Right lobe of liver (tissue), 6 donors: ENCODE measurements around the gene CERT1. TPM values are rescaled to one million over a fixed set of nuclear protein-coding genes. Genes with fewer than 3 reads are reported as not detected.

Source experiments
- ATAC-seq, 4 donors: fragments of 200-7000 bp; cut with Tn5 transposase; one replicate each; pipeline ENCODE4 v1.9.1; 2020; ENCODE audit warnings: mild to moderate bottlenecking in 4 of 4, moderate library complexity in 4 of 4
- DNase-seq, 3 donors: peaks; one replicate each; pipeline ENCODE4 v3.0.0-alpha.2; 2020
- H3K27ac ChIP-seq, 3 donors: fragments of 200-600 bp; one replicate each; pipeline ENCODE4 v1.8.0; 2022
- H3K27me3 ChIP-seq, 2 donors: fragments of 200-600 bp; one replicate each; pipeline ENCODE4 v1.8.0; 2022
- H3K36me3 ChIP-seq, 4 donors: fragments of 200-600 bp; sonication (generic) in 1 of 4; one replicate each; pipeline versions ENCODE4 v1.5.1 to v1.8.0; 2017 to 2022; ENCODE audit warnings: control low read depth in 1 of 4
- H3K4me1 ChIP-seq, 4 donors: fragments of 200-600 bp; sonication (generic) in 1 of 4; one replicate each; pipeline versions ENCODE4 v1.5.1 to v1.8.0; 2017 to 2022; ENCODE audit warnings: control low read depth in 1 of 4
- H3K4me3 ChIP-seq, 3 donors: fragments of 200-600 bp; one replicate each; pipeline ENCODE4 v1.8.0; 2022
- H3K9me3 ChIP-seq, 4 donors: fragments of 200-600 bp; sonication (generic) in 1 of 4; one replicate each; pipeline versions ENCODE4 v1.5.1 to v1.8.0; 2017 to 2022; ENCODE audit warnings: control low read depth in 1 of 4
- POLR2A ChIP-seq: fragments of 450-650 bp; IDR thresholded peaks from one replicate; pipeline ENCODE4 v1.6.1; 2017; ENCODE audit warnings: antibody characterized with exemption, mild to moderate bottlenecking
- WGBS: methylation state at CpG from one replicate; pipeline ENCODE4 v1.1.6; 2018; ENCODE audit warnings: low coverage, low lambda C conversion rate; ENCODE audit not compliant: insufficient coverage; ENCODE audit errors: missing lambda C conversion rate; 5-methylcytosine and 5-hydroxymethylcytosine counted together
- intact Hi-C, 2 donors: fragments of 100-400 bp; cut with DNase I; formaldehyde crosslinking; loops; one replicate each; pipeline versions ENCODE4 v1.11.2 to v1.14.1; 2022
- total RNA-seq, 6 experiments: library from RNA; depleted of rRNA in 2 of 6; stranded (reverse); fragments of >200 nt in 2 of 6; fragmentation: NEBNext Ultra II Directional in 3 of 6; extraction: Animal tissue kit (Norgen Biotek cat#: 25700) in 3 of 6; gene quantifications; one replicate each; pipeline versions ENCODE4 v1.1.0 to v1.2.4, GENCODE V29; 2016 to 2023
- TF ChIP-seq, protein P1 (sequence below), 4 donors: fragments of 200-600 bp in 3 of 4; fragments of 450-650 bp in 1 of 4; IDR thresholded peaks; one replicate each; pipeline versions ENCODE4 v1.5.1 to v1.8.0; 2016 to 2022; ENCODE audit warnings: antibody characterized with exemption in 4 of 4, mild to moderate bottlenecking in 2 of 4
- donor health status: DM: no; HTN: yes; CAD: no.
- donor health status: DM: no; HTN: no; CAD: no.
- donor health status: DM: no; HTN: no; CAD: no.
- donor health status: DM: no; HTN: yes; CAD: no.
- donor health status: DM: no; HTN: yes; CAD: no.

The CERT1 gene
- total RNA-seq, 6 experiments from 2014 or later: 14.6 to 25.5 (median 19.7) TPM

DNA sequence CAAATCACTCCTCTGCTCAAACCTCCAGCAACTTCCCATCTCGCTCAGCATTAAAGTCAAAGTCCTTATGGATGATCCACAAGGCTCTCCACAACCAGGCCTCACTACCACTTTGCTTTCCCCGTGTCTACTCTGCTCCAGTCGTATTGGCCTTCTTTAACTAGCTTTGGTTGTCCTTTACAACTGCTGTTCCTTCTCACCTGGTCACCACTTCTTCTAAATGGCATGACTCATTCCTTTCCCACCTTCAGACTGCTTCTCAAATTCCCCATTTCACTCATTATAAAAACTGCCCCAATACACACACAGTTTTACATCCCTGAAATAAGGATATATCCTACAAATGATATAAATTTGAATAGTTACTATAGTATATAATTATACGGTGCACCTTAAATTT lies 30.4 kb downstream of the CERT1 start:
- intact Hi-C loops: no loop called here

DNA sequence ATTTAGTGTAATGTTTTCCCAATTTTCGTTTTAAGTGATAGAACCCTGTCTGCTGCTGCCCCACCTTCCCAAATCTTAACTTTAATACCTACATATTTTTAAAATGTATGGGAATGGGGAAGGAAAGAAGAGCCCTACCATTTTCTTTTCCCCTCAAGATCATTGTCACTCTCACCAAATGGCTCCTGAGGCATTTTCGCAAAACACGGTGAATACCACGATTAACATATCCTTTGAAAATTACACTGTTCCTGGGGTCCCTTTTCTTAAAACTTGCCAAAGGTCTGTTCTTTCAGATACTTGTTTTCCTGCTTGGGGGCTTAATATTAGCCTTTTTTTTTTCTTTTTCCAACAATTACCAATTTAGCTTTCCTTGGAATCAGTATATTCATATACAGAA lies 36.1 kb downstream of the CERT1 start:
- WGBS: 85% methylated on average over 4 of the region's 4 CpGs
- no peak overlapping the region for H3K27ac ChIP-seq
- H3K4me3 ChIP-seq: no peak overlapping the region
- ATAC-seq (no peak), DNase-seq (no peak)
- no peak for TF ChIP-seq POLR2A
- TF ChIP-seq, protein P1, sequence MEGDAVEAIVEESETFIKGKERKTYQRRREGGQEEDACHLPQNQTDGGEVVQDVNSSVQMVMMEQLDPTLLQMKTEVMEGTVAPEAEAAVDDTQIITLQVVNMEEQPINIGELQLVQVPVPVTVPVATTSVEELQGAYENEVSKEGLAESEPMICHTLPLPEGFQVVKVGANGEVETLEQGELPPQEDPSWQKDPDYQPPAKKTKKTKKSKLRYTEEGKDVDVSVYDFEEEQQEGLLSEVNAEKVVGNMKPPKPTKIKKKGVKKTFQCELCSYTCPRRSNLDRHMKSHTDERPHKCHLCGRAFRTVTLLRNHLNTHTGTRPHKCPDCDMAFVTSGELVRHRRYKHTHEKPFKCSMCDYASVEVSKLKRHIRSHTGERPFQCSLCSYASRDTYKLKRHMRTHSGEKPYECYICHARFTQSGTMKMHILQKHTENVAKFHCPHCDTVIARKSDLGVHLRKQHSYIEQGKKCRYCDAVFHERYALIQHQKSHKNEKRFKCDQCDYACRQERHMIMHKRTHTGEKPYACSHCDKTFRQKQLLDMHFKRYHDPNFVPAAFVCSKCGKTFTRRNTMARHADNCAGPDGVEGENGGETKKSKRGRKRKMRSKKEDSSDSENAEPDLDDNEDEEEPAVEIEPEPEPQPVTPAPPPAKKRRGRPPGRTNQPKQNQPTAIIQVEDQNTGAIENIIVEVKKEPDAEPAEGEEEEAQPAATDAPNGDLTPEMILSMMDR (IDR thresholded peaks at IDR 0.05): no peak
- intact Hi-C loops: no loop called here
- H3K36me3 ChIP-seq: no peaks in the 10 kb centered on the region
- H3K4me1 ChIP-seq: peaks cover 0 to 7% (median 3%) of the 10 kb centered on the region in 4 donors
- H3K27me3 ChIP-seq: no peaks in the 10 kb centered on the region
- H3K9me3 ChIP-seq: no peaks in the 10 kb centered on the region

More for the DNA sequence above, 30.4 kb downstream of the CERT1 start:
- no peak for DNase-seq
- no peaks in the 10 kb centered on the region for H3K27me3 ChIP-seq
- H3K4me3 ChIP-seq: no peak overlapping the region
- H3K9me3 ChIP-seq: no peaks in the 10 kb centered on the region
- TF ChIP-seq, protein P1 (IDR thresholded peaks at IDR 0.05): no peak
- no peaks in the 10 kb centered on the region for H3K4me1 ChIP-seq
- H3K27ac ChIP-seq: no peak overlapping the region
- no peak for ATAC-seq
- no peaks in the 10 kb centered on the region for H3K36me3 ChIP-seq
- WGBS: 91% methylated on average over 4 of the region's 4 CpGs

DNA sequence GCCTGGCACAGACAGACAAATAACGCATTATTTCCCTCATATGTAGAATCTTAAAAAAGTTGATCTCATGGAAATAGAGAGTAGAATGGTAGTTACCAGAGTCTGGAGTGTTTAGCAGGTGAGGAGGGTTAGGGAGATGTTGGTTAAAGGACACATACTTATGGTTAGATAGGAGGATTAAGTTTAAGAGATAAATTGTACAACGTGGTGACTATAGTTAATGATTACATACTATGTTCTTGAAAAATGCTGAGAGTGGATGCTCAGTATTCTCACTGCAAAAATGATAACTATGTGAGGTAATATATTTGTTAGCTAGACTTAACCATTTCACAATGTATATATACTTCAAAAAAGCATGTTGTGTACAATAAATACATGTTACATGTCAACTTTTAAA lies 38.0 kb downstream of the CERT1 start:
- intact Hi-C loops: no loop called here
- Histone ChIP-seq H3K27ac (no peak overlapping the region), H3K36me3 (no peaks in the 10 kb centered on the region), H3K4me1 (peaks cover 0 to 7% (median 3%) of the 10 kb centered on the region in 4 donors), H3K27me3 (no peaks in the 10 kb centered on the region), H3K9me3 (no peaks in the 10 kb centered on the region), H3K4me3 (no peak overlapping the region)
- 50% methylated on average over 2 of the region's 2 CpGs for WGBS
- no peak for TF ChIP-seq POLR2A
- ATAC-seq (peak in 2 of 4 donors; percentile 41 to 62), DNase-seq (no peak)

DNA sequence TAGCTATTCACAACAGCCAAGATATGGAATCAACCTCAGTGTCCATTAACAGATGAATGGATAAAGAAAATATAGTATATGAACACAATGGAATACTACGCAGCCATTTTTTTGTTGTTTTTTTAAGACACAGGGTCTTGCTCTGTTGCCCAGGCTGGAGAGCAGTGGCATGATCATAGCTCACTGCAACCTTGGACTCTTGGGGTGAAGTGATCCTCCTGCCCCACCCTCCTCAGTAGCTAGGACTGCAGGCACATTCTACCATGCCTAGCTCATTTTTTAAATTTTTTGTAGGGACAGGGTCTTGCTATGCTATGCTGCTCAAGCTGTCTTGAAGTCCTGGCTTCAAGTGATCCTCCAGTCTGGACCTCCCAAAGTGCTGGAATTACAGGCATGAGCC lies 38.5 kb downstream of the CERT1 start:
- Histone ChIP-seq H3K4me1 (peaks cover 0 to 7% (median 3%) of the 10 kb centered on the region in 4 donors), H3K27me3 (no peaks in the 10 kb centered on the region), H3K4me3 (no peak overlapping the region), H3K9me3 (no peaks in the 10 kb centered on the region), H3K27ac (no peak overlapping the region), H3K36me3 (no peaks in the 10 kb centered on the region)
- TF ChIP-seq, protein P1 (IDR thresholded peaks at IDR 0.05): no peak
- TF ChIP-seq POLR2A: no peak
- ATAC-seq: no peak
- DNase-seq: no peak
- intact Hi-C loops: no loop called here
- 100% methylated on average over 1 of the region's 1 CpG for WGBS

DNA sequence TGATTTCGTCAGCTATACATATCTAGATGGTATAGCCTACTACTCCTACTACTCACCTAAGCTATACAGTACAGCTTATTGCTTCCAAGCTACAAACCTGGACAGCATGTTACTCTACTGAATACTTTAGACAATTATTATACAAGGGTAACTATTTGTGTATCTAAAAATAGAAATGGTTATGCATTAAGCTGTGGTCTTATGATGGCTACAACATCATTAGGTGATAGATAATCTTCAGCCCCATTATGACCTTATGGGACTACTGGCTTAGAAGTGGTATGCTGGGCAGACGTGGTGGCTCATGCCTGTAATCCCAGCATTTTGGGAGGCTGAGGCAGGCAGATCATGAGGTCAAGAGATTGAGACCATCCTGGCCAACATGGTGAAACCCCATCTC lies 40.2 kb downstream of the CERT1 start:
- no peak overlapping the region for H3K4me3 ChIP-seq
- no peak overlapping the region for H3K27ac ChIP-seq
- H3K27me3 ChIP-seq: no peaks in the 10 kb centered on the region
- H3K4me1 ChIP-seq: peaks cover 0 to 7% (median 3%) of the 10 kb centered on the region in 4 donors
- H3K36me3 ChIP-seq: no peaks in the 10 kb centered on the region
- intact Hi-C loops: no loop called here
- no peak for ATAC-seq
- WGBS: 100% methylated on average over 2 of the region's 2 CpGs
- TF ChIP-seq, protein P1 (IDR thresholded peaks at IDR 0.05): no peak
- no peak for TF ChIP-seq POLR2A
- no peak for DNase-seq
- no peaks in the 10 kb centered on the region for H3K9me3 ChIP-seq
